ENCODE measurements around the gene VTCN1. TPM values are rescaled to one million over a fixed set of nuclear protein-coding genes. Genes with fewer than 3 reads are reported as not detected.

Gene VTCN1
- total and polyA plus RNA-seq, 2 of the 13 experiments (the other 11 are each of a cell fraction or from before 2014, with no cell fraction given): not detected

DNA sequence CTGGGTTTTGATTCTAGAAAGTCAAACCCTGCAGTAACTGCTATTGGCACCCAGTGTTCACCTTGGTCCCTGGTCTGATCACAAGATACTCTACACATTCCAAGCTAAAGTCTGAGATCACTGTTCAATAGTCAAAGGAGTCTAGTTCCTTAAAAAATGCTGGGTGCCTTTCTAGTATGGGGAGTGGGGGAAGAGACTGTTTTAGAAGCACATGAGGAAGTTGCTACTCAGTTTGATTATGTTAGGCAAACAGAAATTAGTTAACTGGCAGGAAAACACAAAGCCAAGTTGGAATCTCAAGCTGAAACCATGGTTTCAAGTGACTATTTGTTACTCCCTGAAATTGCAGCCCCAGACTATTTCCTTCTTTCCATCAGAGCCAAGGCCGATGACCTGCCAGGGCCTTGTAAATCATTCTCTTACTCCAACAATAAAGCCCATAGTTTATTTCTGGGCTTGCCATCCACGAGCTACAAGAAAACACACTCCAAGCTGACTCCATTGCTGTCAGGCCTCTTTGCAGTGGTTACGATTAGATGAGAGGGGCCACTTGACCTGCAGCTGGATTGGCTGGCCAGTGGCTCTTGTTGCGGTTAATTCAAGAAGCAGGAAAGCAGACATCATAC lies 21.1 kb upstream of the VTCN1 start:
- no peak overlapping the region for H3K4me2 ChIP-seq (ENCODE audit: low read depth, low read length)
- no peak overlapping the region for H2AFZ ChIP-seq (ENCODE audit: low read length)
- ATAC-seq: no peak
- H3K79me2 ChIP-seq (ENCODE audit: insufficient read depth, low read length): no peaks in the 10 kb centered on the region
- intact Hi-C loops (cut with micrococcal nuclease; ENCODE audit: unreplicated experiment) (no loop called here), in situ Hi-C loops (cut with HindIII; ENCODE audit: extremely low pct_ligation_motif_present, low pct_unique_long_range_greater_than_20kb) (no loop called here)
- H3K4me1 ChIP-seq (ENCODE audit: insufficient read depth, low read length): no peaks in the 10 kb centered on the region
- H4K20me1 ChIP-seq (ENCODE audit: insufficient read depth, low read length): no peaks in the 10 kb centered on the region
- FAIRE-seq: no peak
- H3K36me3 ChIP-seq (replicated peaks in 1 of 2; ENCODE audit: control insufficient read depth in 1 of 2, insufficient read depth in 2 of 2, low read length in 2 of 2): no peaks in the 10 kb centered on the region
- H3K27ac ChIP-seq (ENCODE audit: extremely low read length, insufficient read depth, low read length): no peak overlapping the region
- H3K4me3 ChIP-seq (replicated peaks in 1 of 3; ENCODE audit: insufficient read depth in 1 of 3, low read depth in 2 of 3, low read length in 3 of 3): no peak overlapping the region
- 8% methylated on average over 4 of the region's 4 CpGs for WGBS (ENCODE audit: low lambda C conversion rate)
- no peak for DNase-seq (ENCODE audit: low spot score)
- no peaks in the 10 kb centered on the region for H3K9me3 ChIP-seq (ENCODE audit: low read length)
- POLR2A ChIA-PET: no interaction called here
- BruUV-seq (replicated peaks): no TSS peak
- no peaks in the 10 kb centered on the region for H3K27me3 ChIP-seq (ENCODE audit: control insufficient read depth in 1 of 2, insufficient read depth in 2 of 2, low read length in 2 of 2)
- H3K9ac ChIP-seq (ENCODE audit: insufficient read depth, low read depth, low read length): no peak overlapping the region
- CTCF ChIA-PET (ENCODE audit: low intra/inter-chr PET ratio, low total read pairs): no interaction called here
- no peak for TF ChIP-seq KAT8 (CRISPR knock-in tag; IDR thresholded peaks at IDR 0.05)
- TF ChIP-seq, protein P1, sequence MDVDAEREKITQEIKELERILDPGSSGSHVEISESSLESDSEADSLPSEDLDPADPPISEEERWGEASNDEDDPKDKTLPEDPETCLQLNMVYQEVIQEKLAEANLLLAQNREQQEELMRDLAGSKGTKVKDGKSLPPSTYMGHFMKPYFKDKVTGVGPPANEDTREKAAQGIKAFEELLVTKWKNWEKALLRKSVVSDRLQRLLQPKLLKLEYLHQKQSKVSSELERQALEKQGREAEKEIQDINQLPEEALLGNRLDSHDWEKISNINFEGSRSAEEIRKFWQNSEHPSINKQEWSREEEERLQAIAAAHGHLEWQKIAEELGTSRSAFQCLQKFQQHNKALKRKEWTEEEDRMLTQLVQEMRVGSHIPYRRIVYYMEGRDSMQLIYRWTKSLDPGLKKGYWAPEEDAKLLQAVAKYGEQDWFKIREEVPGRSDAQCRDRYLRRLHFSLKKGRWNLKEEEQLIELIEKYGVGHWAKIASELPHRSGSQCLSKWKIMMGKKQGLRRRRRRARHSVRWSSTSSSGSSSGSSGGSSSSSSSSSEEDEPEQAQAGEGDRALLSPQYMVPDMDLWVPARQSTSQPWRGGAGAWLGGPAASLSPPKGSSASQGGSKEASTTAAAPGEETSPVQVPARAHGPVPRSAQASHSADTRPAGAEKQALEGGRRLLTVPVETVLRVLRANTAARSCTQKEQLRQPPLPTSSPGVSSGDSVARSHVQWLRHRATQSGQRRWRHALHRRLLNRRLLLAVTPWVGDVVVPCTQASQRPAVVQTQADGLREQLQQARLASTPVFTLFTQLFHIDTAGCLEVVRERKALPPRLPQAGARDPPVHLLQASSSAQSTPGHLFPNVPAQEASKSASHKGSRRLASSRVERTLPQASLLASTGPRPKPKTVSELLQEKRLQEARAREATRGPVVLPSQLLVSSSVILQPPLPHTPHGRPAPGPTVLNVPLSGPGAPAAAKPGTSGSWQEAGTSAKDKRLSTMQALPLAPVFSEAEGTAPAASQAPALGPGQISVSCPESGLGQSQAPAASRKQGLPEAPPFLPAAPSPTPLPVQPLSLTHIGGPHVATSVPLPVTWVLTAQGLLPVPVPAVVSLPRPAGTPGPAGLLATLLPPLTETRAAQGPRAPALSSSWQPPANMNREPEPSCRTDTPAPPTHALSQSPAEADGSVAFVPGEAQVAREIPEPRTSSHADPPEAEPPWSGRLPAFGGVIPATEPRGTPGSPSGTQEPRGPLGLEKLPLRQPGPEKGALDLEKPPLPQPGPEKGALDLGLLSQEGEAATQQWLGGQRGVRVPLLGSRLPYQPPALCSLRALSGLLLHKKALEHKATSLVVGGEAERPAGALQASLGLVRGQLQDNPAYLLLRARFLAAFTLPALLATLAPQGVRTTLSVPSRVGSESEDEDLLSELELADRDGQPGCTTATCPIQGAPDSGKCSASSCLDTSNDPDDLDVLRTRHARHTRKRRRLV (CRISPR knock-in tag; IDR thresholded peaks at IDR 0.05): no peak
- TF ChIP-seq, protein P2, sequence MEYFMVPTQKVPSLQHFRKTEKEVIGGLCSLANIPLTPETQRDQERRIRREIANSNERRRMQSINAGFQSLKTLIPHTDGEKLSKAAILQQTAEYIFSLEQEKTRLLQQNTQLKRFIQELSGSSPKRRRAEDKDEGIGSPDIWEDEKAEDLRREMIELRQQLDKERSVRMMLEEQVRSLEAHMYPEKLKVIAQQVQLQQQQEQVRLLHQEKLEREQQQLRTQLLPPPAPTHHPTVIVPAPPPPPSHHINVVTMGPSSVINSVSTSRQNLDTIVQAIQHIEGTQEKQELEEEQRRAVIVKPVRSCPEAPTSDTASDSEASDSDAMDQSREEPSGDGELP (IDR thresholded peaks at IDR 0.05; ENCODE audit: borderline replicate concordance, low read depth): no peak
- TF ChIP-seq ZNF841 (CRISPR knock-in tag; IDR thresholded peaks at IDR 0.05; ENCODE audit: borderline replicate concordance): no peak
- TF ChIP-seq, protein P3, sequence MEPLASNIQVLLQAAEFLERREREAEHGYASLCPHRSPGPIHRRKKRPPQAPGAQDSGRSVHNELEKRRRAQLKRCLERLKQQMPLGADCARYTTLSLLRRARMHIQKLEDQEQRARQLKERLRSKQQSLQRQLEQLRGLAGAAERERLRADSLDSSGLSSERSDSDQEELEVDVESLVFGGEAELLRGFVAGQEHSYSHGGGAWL (CRISPR knock-in tag; IDR thresholded peaks at IDR 0.05): no peak
- no peak for TF ChIP-seq POGZ (CRISPR knock-in tag; IDR thresholded peaks at IDR 0.05)
- TF ChIP-seq ERF (CRISPR knock-in tag; IDR thresholded peaks at IDR 0.05): no peak
- no peak for TF ChIP-seq KLF12 (CRISPR knock-in tag; IDR thresholded peaks at IDR 0.05; ENCODE audit: borderline replicate concordance)
- TF ChIP-seq CHD4 (IDR thresholded peaks at IDR 0.05; ENCODE audit: borderline replicate concordance, low read length): no peak
- TF ChIP-seq, protein P4, sequence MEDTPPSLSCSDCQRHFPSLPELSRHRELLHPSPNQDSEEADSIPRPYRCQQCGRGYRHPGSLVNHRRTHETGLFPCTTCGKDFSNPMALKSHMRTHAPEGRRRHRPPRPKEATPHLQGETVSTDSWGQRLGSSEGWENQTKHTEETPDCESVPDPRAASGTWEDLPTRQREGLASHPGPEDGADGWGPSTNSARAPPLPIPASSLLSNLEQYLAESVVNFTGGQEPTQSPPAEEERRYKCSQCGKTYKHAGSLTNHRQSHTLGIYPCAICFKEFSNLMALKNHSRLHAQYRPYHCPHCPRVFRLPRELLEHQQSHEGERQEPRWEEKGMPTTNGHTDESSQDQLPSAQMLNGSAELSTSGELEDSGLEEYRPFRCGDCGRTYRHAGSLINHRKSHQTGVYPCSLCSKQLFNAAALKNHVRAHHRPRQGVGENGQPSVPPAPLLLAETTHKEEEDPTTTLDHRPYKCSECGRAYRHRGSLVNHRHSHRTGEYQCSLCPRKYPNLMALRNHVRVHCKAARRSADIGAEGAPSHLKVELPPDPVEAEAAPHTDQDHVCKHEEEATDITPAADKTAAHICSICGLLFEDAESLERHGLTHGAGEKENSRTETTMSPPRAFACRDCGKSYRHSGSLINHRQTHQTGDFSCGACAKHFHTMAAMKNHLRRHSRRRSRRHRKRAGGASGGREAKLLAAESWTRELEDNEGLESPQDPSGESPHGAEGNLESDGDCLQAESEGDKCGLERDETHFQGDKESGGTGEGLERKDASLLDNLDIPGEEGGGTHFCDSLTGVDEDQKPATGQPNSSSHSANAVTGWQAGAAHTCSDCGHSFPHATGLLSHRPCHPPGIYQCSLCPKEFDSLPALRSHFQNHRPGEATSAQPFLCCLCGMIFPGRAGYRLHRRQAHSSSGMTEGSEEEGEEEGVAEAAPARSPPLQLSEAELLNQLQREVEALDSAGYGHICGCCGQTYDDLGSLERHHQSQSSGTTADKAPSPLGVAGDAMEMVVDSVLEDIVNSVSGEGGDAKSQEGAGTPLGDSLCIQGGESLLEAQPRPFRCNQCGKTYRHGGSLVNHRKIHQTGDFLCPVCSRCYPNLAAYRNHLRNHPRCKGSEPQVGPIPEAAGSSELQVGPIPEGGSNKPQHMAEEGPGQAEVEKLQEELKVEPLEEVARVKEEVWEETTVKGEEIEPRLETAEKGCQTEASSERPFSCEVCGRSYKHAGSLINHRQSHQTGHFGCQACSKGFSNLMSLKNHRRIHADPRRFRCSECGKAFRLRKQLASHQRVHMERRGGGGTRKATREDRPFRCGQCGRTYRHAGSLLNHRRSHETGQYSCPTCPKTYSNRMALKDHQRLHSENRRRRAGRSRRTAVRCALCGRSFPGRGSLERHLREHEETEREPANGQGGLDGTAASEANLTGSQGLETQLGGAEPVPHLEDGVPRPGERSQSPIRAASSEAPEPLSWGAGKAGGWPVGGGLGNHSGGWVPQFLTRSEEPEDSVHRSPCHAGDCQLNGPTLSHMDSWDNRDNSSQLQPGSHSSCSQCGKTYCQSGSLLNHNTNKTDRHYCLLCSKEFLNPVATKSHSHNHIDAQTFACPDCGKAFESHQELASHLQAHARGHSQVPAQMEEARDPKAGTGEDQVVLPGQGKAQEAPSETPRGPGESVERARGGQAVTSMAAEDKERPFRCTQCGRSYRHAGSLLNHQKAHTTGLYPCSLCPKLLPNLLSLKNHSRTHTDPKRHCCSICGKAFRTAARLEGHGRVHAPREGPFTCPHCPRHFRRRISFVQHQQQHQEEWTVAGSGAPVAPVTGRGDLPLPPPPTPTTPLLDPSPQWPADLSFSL (CRISPR knock-in tag; IDR thresholded peaks at IDR 0.05): no peak
- TF ChIP-seq SP4 (CRISPR knock-in tag; IDR thresholded peaks at IDR 0.05): no peak

Measured in HepG2 (cell line).